Measurements from ENCODE around the gene MLLT10.
"Not testable (repeated sequence)": the region's sequence is repeated elsewhere in the genome, so short reads cannot be mapped to it uniquely, and the experiment has no call there.

Gene MLLT10

GRCh38 chr10:21700474-21700873, 166.4 kb downstream of the MLLT10 start:
- no peak for DNase-seq (ENCODE audit: low read depth)

GRCh38 chr10:21702633-21703111, 168.6 kb downstream of the MLLT10 start:
- DNase-seq (ENCODE audit: low read depth): no peak

- DNase-seq (ENCODE audit: low read depth): no peak
Observed at GRCh38 chr10:21705142-21705827, 171.3 kb downstream of the MLLT10 start.

GRCh38 chr10:21705828-21706176, 171.8 kb downstream of the MLLT10 start:
- no peak for DNase-seq (ENCODE audit: low read depth)

DNA sequence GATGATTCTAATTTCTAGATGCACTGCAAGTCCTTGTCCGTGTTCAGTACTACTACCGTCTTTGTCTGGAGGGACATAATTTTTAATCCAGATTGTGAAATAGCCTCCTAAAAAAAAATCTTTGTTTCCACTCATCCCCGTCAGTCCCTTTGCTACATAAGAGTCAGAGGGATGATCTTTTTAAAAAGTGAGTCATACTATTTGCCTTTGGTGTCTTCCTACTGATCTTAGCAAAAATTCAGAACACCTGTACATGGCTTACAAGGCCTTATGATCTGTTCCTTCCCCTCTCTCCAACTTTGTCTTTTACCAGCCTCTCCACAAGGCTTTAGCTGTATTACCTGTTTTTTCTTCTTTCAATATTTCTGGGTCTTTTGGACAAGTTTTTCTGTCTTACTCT, 173.5 kb downstream of the MLLT10 start:
- no peak for DNase-seq (ENCODE audit: low read depth)

GRCh38 chr10:21712975-21713374, 178.9 kb downstream of the MLLT10 start:
- no peak for DNase-seq (ENCODE audit: low read depth)

DNA sequence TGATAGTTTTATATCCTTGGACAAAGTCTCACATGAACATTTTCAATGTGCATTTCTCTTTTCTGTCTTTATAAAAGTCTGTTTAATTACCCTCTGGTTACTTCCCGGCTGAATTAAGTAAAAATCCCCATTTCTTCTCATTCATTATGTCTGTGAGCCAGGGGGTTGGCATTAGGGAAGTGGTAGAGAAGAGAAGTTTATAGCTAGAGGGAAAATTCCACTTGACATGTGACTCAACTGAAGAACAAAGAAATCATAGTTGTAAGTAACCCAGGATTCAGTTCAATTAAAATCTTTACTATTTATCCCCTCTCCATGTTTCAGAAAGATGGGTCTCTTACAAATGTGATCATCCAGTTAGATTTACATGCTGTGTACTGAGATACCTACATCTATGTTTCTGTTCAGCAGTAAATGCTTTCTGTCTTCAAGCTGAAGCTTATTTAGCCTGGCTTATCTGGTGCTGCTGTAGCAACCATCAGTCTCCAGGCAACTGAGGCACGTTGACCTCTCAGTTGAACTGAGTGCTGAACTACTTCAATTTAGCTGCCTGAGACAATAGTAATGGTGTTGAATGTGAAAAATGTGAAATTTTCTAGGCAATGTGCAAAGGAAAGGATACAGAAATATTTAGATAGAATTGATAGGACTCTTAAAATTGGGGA, 181.6 kb downstream of the MLLT10 start:
- no peak for DNase-seq (ENCODE audit: low read depth)

GRCh38 chr10:21717437-21718054, 183.5 kb downstream of the MLLT10 start:
- DNase-seq (ENCODE audit: low read depth): not testable (repeated sequence)

- no peak for DNase-seq (ENCODE audit: low read depth)
Observed at GRCh38 chr10:21719502-21719901, 185.5 kb downstream of the MLLT10 start.

DNA sequence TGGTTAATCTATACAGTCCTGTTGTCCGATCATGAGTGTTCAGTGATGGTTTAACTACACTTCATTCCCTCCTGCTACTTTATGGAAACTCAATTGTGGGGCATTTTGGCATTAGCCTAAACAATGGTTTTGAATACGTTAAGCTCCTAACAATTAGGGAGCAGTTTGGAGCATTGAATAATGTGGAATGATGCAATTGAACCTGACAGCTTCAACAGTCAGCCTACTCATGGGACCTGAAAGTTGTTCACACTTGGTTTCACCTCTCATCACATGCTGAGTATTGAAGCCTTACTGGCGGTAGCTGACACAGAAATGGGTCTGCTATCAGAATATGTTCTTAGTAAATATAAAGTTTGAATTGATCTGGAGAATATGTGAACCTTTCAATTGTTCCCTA, 186.1 kb downstream of the MLLT10 start:
- no peak for DNase-seq (ENCODE audit: low read depth)

DNA sequence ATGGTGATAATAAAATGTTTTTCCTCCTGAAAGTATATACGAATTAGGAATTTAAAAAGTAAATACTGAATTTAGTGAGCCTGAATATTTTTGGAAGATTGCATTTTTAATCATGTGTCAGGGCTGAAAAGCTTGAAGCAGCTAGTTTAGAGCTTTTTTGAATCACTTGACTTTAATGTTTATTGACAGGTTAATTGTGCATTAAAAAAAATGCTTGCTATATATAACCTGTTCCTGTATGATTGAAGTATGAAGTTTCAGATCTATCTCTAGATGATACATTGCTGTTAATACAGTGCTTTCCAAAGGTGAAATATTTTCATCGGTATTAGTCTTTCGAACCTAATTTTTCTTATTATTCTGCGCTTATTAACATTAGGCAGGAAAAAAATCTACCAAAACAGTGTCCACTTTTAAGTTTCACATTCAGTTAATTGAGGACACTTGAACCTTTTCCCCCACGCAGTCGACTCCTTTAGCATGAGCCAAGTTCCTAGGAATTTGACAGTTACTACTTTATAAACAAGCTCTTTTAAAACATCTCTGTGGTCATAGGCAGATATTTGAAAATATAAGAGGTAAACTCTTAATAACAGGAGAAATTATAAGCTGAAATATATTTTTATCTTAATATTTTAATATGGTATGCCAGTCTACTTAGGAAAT, 187.1 kb downstream of the MLLT10 start:
- DNase-seq (ENCODE audit: low read depth): no peak

- DNase-seq (ENCODE audit: low read depth): no peak
Observed at GRCh38 chr10:21722209-21722608, 188.2 kb downstream of the MLLT10 start.

DNA sequence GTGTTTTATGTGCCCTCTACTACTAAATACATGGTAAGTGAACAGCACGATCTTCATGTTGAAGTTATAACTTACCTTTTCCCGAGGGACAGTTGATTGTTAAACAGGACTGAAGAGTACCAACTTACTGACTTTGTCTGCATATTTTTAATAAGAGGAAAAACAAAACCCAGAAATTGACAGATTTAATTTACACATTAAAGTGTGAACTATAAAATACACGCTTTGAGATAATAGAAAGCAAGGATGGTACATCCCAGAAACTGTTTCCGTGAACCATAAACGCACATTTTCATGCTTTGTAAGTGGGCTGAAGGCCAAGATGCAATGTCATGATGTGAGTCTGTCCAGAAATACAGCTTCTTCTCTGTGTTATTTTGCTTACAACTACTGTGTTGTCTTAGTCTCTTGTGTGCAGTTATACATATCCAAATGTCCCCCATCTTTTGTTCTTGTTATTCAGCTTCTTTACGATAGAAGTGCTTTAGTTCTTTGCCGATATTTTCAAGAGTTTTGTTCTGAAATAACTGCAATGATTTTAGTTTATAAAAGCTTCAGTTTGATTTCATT, 190.1 kb downstream of the MLLT10 start:
- no peak for DNase-seq (ENCODE audit: low read depth)

DNA sequence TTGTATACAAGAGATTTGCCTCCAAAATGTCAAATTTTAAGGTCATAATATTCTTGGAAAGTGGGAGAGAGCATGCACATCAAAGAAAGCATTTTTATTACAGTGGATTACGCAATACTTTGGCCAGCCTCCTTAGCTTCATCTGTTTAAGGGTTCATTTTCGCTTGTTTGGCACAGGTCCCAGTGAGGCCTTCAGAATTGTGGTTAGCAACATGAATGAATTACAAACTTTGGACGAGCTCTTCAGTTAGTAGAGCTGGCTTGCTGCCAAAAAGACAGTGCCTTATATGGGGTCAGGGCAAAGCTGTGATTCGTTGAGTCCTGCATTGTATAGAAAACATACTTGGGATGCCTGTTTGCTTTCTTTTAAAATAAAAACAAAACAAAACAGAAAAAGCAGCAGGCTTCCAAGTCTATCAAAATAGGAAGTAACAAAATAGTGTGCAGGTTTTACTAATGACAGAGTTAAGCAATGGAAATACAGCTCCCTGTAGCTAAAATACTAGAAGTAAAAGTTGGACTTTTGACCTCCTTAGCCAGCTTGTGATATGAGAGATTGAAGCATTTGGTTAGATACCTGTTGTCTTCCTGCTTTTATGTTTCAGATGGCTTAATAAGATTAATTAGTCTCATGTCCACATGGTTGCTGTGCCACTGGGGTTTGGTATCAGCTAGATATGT, 190.8 kb downstream of the MLLT10 start:
- no peak for DNase-seq (ENCODE audit: low read depth)

DNA sequence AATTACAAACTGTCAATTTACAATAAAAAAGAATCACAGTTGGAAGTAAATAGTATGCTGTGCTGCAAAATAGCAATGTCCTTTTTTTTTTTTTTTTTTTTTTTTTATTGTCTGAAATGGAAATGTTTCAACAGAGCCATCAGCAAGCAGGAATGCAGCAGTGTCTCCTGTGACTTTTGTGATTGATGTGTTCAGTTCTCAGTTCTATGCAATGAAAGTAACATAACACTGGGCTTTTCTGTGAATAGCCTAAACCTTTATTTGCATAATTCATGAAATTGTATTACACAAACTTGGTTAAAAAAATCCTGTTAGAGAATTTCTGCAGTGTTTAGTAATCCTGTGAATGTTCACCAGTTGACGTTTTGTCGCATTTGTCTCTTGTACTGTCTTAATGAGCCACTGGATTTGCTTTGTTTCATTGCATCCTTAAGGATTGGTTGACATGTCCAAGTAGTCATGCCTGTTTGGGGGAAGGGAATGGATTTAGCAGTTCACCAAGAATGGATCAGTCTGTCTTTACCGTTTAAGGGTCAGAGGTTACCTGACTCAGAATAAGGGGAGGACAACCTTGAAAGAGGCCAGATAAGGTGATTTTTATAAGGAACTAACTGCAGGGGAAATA, 192.7 kb downstream of the MLLT10 start:
- DNase-seq (ENCODE audit: low read depth): no peak

DNA sequence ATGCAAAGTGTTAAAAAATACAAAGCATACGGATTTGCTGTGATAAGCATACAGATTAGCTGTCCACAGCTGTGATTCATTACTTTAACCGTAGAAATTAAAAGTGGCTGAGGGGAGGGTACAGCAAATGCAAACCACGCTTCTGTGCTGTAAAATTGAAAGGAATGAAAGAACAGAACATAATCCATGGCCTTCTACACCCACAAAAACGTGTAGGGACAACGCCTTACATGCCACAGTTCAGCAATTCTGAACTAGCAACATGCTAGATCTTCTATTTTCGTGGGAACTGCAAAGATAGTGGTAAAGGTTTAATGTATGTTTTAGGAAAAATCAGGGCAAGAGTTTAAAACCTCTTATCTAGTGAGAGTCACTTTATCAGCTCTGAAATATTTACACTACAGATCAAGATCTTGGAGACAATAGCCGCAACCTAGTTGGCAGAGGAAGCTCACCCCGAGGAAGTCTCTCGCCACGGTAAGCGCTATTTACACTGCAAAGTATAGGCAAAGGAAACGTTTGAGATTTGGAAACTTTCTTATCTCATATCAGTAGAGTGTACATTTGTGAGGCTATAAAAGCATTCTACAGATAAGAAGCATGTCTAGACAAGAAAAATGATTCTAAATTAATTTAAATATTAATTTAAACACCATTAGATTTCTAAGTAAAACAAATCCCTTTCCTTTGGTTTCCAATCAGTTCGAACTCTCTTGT, 193.6 kb downstream of the MLLT10 start:
- no peak for DNase-seq (ENCODE audit: low read depth)

DNA sequence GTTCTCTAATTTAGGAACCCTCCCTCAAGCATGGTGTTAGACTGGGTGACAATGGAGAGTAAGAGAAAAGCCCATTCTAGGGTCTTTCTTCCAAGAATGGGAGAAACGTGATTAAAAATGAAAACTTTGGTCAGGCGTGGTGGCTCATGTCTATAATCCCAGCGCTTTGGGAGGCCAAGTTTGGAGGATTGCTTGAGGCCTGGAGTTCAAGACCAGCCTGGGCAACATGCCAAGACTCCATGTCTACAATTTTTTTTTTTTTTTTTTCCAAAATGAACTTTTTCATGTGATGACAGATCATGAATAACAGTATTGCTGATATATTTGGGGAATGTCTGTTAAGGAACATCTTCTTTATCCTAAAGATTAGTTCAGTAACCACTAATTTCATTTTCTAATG, 194.6 kb downstream of the MLLT10 start:
- DNase-seq (ENCODE audit: low read depth): no peak

GRCh38 chr10:21732067-21732772, 198.2 kb downstream of the MLLT10 start:
- DNase-seq (ENCODE audit: low read depth): no peak

- no peak for DNase-seq (ENCODE audit: low read depth)
Observed at GRCh38 chr10:21733710-21734109, 199.7 kb downstream of the MLLT10 start.

- no peak for DNase-seq (ENCODE audit: low read depth)
Observed at GRCh38 chr10:21737106-21737505, 203.1 kb downstream of the MLLT10 start.

Measured in T-helper 22 cell (primary cell).